Astrocyte (in vitro differentiated cells and primary cell): ENCODE data around the gene SAE1. TPM values are rescaled to one million over a fixed set of nuclear protein-coding genes. Genes with fewer than 3 reads are reported as not detected.

Source experiments
- DNase-seq: peaks from one replicate; pipeline ENCODE4 v3.0.0-alpha.2; 2010; ENCODE audit warnings: low read depth
- FAIRE-seq: peaks from 2 replicates; lab custom pipeline; 2011; peaks lifted over from hg19 to GRCh38; lab: Jason Lieb, UNC
- H2AFZ ChIP-seq: 2 replicates; pipeline ENCODE4 v1.6.0; 2012; ENCODE audit warnings: low read depth, low read length, inconsistent platforms
- H3K27ac ChIP-seq: 2 replicates; pipeline ENCODE4 v1.5.1; 2011; ENCODE audit warnings: low read depth, low read length, inconsistent platforms
- H3K27me3 ChIP-seq: 2 replicates; pipeline ENCODE4 v1.6.0; 2011; ENCODE audit warnings: low read length, inconsistent platforms; ENCODE audit not compliant: insufficient read depth
- H3K36me3 ChIP-seq: 2 replicates; pipeline ENCODE4 v1.5.1; 2011; ENCODE audit warnings: low read length, inconsistent platforms; ENCODE audit not compliant: insufficient read depth
- H3K4me1 ChIP-seq: 2 replicates; pipeline ENCODE4 v1.5.1; 2011; ENCODE audit warnings: low read length, inconsistent platforms; ENCODE audit not compliant: insufficient read depth
- H3K4me2 ChIP-seq: 2 replicates; pipeline ENCODE4 v1.6.0; 2012; ENCODE audit warnings: low read length, inconsistent platforms
- H3K4me3 ChIP-seq: 2 replicates; pipeline ENCODE4 v1.5.1; 2011; ENCODE audit warnings: low read depth, mild to moderate bottlenecking, low read length, inconsistent platforms; ENCODE audit not compliant: insufficient read depth
- H3K79me2 ChIP-seq: 2 replicates; pipeline ENCODE4 v1.6.0; 2012; ENCODE audit warnings: mild to moderate bottlenecking, low read length, inconsistent platforms; ENCODE audit not compliant: insufficient read depth
- H3K9ac ChIP-seq: 2 replicates; pipeline ENCODE4 v1.6.0; 2012; ENCODE audit warnings: mild to moderate bottlenecking, low read length, inconsistent platforms
- H3K9me3 ChIP-seq: 2 replicates; pipeline ENCODE4 v1.5.1; 2012; ENCODE audit warnings: low read depth, mild to moderate bottlenecking, low read length, inconsistent platforms; ENCODE audit not compliant: insufficient read depth
- H4K20me1 ChIP-seq: 2 replicates; pipeline ENCODE4 v1.6.0; 2012; ENCODE audit warnings: low read length, inconsistent platforms; ENCODE audit not compliant: insufficient read depth
- H3K27ac Mint-ChIP-seq: one replicate; pipeline ENCODE4 v1.8.0; 2021; ENCODE audit warnings: mild to moderate bottlenecking, mixed read lengths; ENCODE audit not compliant: unreplicated experiment
- H3K27me3 Mint-ChIP-seq: one replicate; pipeline ENCODE4 v1.8.0; 2021; ENCODE audit warnings: low read depth, mixed read lengths; ENCODE audit not compliant: unreplicated experiment
- H3K36me3 Mint-ChIP-seq: one replicate; pipeline ENCODE4 v1.8.0; 2021; ENCODE audit warnings: low read depth, mixed read lengths; ENCODE audit not compliant: unreplicated experiment
- H3K4me1 Mint-ChIP-seq: one replicate; pipeline ENCODE4 v1.8.0; 2021; ENCODE audit warnings: low read depth, mixed read lengths; ENCODE audit not compliant: unreplicated experiment
- H3K4me3 Mint-ChIP-seq: one replicate; pipeline ENCODE4 v1.8.0; 2021; ENCODE audit warnings: mild to moderate bottlenecking, moderate library complexity, mixed read lengths; ENCODE audit not compliant: unreplicated experiment
- H3K9me3 Mint-ChIP-seq: one replicate; pipeline ENCODE4 v1.8.0; 2021; ENCODE audit warnings: mild to moderate bottlenecking, mixed read lengths; ENCODE audit not compliant: unreplicated experiment
- EZH2 ChIP-seq: IDR thresholded peaks from 2 replicates; pipeline ENCODE4 v1.6.1; 2012; ENCODE audit warnings: mild to moderate bottlenecking, low read length, inconsistent platforms; ENCODE audit not compliant: insufficient read depth
- total RNA-seq: library from RNA; stranded (reverse); gene quantifications from 2 replicates; pipeline ENCODE4 v1.2.1, GENCODE V29; 2021
- TF ChIP-seq, protein P1 (sequence below): IDR thresholded peaks from 2 replicates; pipeline ENCODE4 v1.5.1; 2011; ENCODE audit warnings: low read depth, mild to moderate bottlenecking, inconsistent platforms, low read length, moderate library complexity; ENCODE audit not compliant: insufficient read depth

The SAE1 gene
- total RNA-seq, 1 donor from 2014 or later, result 133 TPM

DNA sequence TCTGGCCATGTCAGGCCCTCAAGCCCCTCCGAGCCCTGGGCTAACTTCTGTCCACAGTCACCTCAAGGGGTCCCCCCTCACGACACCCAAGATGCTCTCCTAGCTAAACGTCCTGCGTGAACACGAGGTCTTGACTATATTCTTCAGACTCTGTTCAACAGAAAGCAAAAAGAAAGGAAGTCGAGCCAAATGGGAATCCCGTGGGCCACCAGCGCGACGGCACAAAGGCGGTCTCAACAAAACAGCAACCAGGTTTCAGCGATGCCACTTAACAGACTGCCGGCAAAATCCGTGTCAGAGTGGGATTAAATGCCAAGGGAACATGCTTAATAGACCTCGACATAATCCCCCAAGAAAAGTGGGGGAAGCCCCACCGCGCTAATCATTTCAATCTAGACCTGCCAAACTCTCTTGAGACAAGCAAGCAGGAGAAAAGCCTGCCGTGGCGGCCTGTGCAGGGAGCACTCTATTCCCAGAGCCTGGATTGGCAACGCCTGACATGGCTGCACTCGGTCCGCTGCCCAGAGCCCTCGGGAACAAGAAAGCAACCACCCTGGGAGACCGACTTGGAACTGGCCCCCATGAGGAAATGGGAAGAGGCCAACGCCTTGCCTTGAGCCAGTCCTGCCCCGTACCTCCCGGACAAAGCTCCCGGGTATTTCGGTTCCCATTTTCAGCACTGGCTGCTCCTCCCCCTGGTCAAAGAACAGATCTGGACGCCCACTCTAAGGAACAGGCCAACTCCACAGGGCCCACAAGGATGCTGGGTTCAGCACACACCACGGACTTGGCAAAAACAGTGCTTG lies 33.0 kb upstream of the SAE1 start:
- peaks cover 69% of the 10 kb centered on the region for H4K20me1 ChIP-seq
- no peaks in the 10 kb centered on the region for H3K9me3 Mint-ChIP-seq
- H3K9me3 ChIP-seq, result no peaks in the 10 kb centered on the region
- H3K4me1 Mint-ChIP-seq, result peaks cover 16% of the 10 kb centered on the region
- H3K4me3 ChIP-seq, result no peak overlapping the region
- H3K36me3 Mint-ChIP-seq, result peaks cover 17% of the 10 kb centered on the region
- peaks cover 99% of the 10 kb centered on the region for H3K79me2 ChIP-seq
- FAIRE-seq (no peak), DNase-seq (peak; percentile 47)
- H3K27me3 Mint-ChIP-seq, result no peaks in the 10 kb centered on the region
- H3K4me3 Mint-ChIP-seq, result no peak overlapping the region
- H2AFZ ChIP-seq, result peak overlapping the region; percentile 2
- TF ChIP-seq, protein P1, sequence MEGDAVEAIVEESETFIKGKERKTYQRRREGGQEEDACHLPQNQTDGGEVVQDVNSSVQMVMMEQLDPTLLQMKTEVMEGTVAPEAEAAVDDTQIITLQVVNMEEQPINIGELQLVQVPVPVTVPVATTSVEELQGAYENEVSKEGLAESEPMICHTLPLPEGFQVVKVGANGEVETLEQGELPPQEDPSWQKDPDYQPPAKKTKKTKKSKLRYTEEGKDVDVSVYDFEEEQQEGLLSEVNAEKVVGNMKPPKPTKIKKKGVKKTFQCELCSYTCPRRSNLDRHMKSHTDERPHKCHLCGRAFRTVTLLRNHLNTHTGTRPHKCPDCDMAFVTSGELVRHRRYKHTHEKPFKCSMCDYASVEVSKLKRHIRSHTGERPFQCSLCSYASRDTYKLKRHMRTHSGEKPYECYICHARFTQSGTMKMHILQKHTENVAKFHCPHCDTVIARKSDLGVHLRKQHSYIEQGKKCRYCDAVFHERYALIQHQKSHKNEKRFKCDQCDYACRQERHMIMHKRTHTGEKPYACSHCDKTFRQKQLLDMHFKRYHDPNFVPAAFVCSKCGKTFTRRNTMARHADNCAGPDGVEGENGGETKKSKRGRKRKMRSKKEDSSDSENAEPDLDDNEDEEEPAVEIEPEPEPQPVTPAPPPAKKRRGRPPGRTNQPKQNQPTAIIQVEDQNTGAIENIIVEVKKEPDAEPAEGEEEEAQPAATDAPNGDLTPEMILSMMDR, result no peak
- no peak for TF ChIP-seq EZH2
- H3K36me3 ChIP-seq, result peaks cover 10% of the 10 kb centered on the region
- peak overlapping the region; percentile 41 for H3K27ac ChIP-seq
- H3K27ac Mint-ChIP-seq, result no peak overlapping the region
- H3K4me1 ChIP-seq, result peaks cover 36% of the 10 kb centered on the region
- peak overlapping the region; percentile 63 for H3K4me2 ChIP-seq
- H3K27me3 ChIP-seq, result no peaks in the 10 kb centered on the region
- H3K9ac ChIP-seq, result peak overlapping the region; percentile 55

DNA sequence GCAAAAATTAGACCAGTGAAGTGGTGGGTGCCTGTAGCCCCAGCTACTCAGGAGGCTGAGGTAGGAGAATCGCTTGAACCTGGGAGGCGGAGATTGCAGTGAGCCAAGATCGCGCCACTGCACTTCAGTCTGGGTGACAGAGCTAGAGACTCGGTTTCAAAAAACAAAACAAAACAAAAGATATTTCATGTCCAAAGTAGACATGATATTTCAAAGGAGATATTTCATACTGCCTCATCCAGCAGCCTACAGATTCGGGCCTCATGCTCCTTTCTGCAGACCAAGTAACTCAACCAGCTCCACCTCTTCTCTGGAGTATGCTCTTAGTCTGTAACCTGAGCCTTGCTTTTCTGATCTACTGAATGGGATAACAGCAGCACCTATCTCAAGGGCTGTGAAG lies 32.0 kb upstream of the SAE1 start:
- Histone ChIP-seq H3K36me3 (peaks cover 6% of the 10 kb centered on the region), H3K4me1 (peaks cover 36% of the 10 kb centered on the region), H3K4me2 (no peak overlapping the region), H3K9me3 (no peaks in the 10 kb centered on the region), H2AFZ (no peak overlapping the region), H3K9ac (no peak overlapping the region), H3K27ac (no peak overlapping the region), H3K27me3 (no peaks in the 10 kb centered on the region), H3K79me2 (peaks cover 99% of the 10 kb centered on the region), H3K4me3 (no peak overlapping the region), H4K20me1 (peaks cover 74% of the 10 kb centered on the region)
- DNase-seq, result no peak
- no peak for FAIRE-seq
- no peaks in the 10 kb centered on the region for H3K9me3 Mint-ChIP-seq
- no peaks in the 10 kb centered on the region for H3K27me3 Mint-ChIP-seq
- H3K4me3 Mint-ChIP-seq, result no peak overlapping the region
- peaks cover 19% of the 10 kb centered on the region for H3K4me1 Mint-ChIP-seq
- H3K36me3 Mint-ChIP-seq, result peaks cover 15% of the 10 kb centered on the region
- TF ChIP-seq EZH2, result no peak
- TF ChIP-seq, protein P1, result no peak
- H3K27ac Mint-ChIP-seq, result no peak overlapping the region

DNA sequence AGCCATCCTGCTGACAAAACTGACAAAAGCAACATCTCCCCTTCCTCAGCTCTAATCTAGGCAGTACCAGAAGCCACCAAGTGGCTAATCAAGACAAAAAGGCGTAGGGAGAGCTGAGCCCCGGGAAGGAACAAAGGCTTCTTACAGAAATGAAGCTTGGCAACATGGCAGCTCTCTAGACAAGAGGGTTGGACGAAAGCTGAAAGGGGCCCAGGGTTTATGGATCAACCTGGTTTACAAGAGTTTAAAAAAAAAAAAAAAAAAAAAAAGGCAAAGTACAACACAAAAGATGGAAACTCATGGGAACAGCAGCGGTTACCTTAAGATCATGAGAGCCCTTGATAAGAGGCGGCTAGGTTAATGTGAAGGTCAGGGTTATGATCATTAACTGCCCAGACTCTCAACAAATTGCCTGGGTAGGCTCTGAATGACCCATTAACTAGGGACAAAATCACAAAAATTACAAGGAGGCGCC lies 31.0 kb upstream of the SAE1 start:
- TF ChIP-seq EZH2, result no peak
- TF ChIP-seq, protein P1, result no peak
- H3K36me3 Mint-ChIP-seq, result peaks cover 10% of the 10 kb centered on the region
- Histone ChIP-seq H3K79me2 (peaks cover 99% of the 10 kb centered on the region), H3K27ac (no peak overlapping the region), H2AFZ (no peak overlapping the region), H3K36me3 (no peaks in the 10 kb centered on the region), H3K9me3 (no peaks in the 10 kb centered on the region), H3K4me1 (peaks cover 34% of the 10 kb centered on the region), H4K20me1 (peaks cover 72% of the 10 kb centered on the region), H3K9ac (no peak overlapping the region), H3K27me3 (no peaks in the 10 kb centered on the region), H3K4me3 (no peak overlapping the region), H3K4me2 (no peak overlapping the region)
- DNase-seq (no peak), FAIRE-seq (no peak)
- H3K9me3 Mint-ChIP-seq, result no peaks in the 10 kb centered on the region
- H3K27ac Mint-ChIP-seq, result peak overlapping the region; percentile 77
- H3K4me1 Mint-ChIP-seq, result peaks cover 16% of the 10 kb centered on the region
- H3K27me3 Mint-ChIP-seq, result no peaks in the 10 kb centered on the region
- H3K4me3 Mint-ChIP-seq, result no peak overlapping the region
